Neural progenitor cell (in vitro differentiated cells): ENCODE data around the gene ADCY5.

Experiments used
- EZH2 ChIP-seq: fragments of 200-600 bp; sonication (generic); IDR thresholded peaks from 2 replicates; pipeline ENCODE4 v1.6.1; 2017; ENCODE audit warnings: antibody characterized with exemption, mild to moderate bottlenecking, moderate library complexity
- TF ChIP-seq, protein P1 (sequence below): fragments of 200-600 bp; sonication (generic); IDR thresholded peaks from 2 replicates; pipeline ENCODE4 v1.5.1; 2017; ENCODE audit warnings: antibody characterized with exemption, mild to moderate bottlenecking

- TF ChIP-seq EZH2, result no peak
- TF ChIP-seq, protein P1, sequence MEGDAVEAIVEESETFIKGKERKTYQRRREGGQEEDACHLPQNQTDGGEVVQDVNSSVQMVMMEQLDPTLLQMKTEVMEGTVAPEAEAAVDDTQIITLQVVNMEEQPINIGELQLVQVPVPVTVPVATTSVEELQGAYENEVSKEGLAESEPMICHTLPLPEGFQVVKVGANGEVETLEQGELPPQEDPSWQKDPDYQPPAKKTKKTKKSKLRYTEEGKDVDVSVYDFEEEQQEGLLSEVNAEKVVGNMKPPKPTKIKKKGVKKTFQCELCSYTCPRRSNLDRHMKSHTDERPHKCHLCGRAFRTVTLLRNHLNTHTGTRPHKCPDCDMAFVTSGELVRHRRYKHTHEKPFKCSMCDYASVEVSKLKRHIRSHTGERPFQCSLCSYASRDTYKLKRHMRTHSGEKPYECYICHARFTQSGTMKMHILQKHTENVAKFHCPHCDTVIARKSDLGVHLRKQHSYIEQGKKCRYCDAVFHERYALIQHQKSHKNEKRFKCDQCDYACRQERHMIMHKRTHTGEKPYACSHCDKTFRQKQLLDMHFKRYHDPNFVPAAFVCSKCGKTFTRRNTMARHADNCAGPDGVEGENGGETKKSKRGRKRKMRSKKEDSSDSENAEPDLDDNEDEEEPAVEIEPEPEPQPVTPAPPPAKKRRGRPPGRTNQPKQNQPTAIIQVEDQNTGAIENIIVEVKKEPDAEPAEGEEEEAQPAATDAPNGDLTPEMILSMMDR, result no peak
Observed at GRCh38 chr3:123322866-123323265, 126.0 kb downstream of the ADCY5 start.
